Neural cell (in vitro differentiated cells): Measurements from ENCODE around the gene HEXIM2.

Source experiments
- CTCF ChIP-seq: fragments of 450-650 bp; IDR thresholded peaks from 2 replicates; pipeline ENCODE4 v1.5.1; 2014; ENCODE audit warnings: antibody characterized with exemption, mild to moderate bottlenecking, moderate library complexity; ENCODE audit not compliant: poor library complexity, severe bottlenecking
- EP300 ChIP-seq: fragments of 450-650 bp; conservative IDR thresholded peaks from 2 replicates; pipeline ENCODE4 v1.6.1; 2014; ENCODE audit warnings: antibody characterized with exemption, mild to moderate bottlenecking, moderate library complexity; ENCODE audit not compliant: poor library complexity, severe bottlenecking
- MXI1 ChIP-seq: fragments of 450-650 bp; conservative IDR thresholded peaks from 2 replicates; pipeline ENCODE4 v1.6.1; 2014; ENCODE audit warnings: antibody characterized with exemption, mild to moderate bottlenecking; ENCODE audit not compliant: poor library complexity, severe bottlenecking
- POLR2AphosphoS5 ChIP-seq: IDR thresholded peaks from 2 replicates; pipeline ENCODE4 v1.6.1; 2012
- REST ChIP-seq: IDR thresholded peaks from 2 replicates; pipeline ENCODE4 v1.6.1; 2012; ENCODE audit warnings: borderline replicate concordance

DNA sequence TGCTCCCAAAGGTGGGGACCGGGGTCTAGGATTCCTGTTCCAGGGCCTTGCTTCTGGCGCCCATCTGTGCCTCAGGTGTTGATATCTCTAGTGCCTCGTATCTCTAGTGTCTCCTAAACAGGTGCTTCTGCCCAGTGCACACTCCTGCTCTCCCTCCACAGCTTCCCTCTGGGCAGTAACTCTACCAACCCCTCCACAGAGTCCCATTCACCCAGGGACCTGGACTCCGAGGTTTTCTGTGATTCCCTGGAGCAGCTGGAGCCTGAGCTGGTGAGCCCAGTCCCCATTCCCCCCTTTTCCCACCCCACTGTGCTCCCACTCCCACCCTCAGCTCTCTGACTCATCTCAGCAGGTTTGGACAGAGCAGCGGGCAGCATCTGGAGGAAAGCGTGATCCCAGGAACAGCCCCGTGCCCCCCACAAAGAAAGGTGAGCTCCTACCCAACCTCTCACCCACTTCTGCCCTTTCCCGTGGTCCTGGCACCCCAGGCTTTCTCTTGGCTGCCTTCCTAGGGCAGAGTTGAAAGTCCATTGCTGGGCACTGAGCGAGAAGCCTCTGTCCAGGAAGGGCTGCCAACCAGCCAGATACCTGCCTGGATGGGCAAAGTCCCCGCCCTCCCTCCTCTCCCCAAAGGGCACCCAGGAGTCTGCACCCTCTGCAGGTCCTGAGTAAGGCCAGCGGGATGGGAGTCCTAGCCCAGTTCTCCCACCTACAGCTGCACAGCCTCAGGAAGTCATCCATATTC, 23.9 kb upstream of the HEXIM2 start:
- TF ChIP-seq REST (no peak), CTCF (no peak), MXI1 (no peak), EP300 (no peak), POLR2AphosphoS5 (no peak)
